T-helper 2 cell treated with Interferon-gamma antibody and Interleukin-4, amounts not matched to agents 5 μg/mL and 100 μg/mL, for 36 hours (primary cell): ENCODE measurements around the gene SCML2.

Experiments used
- DNase-seq: peaks from one replicate; pipeline ENCODE4 v3.0.0; 2021; ENCODE audit warnings: low spot score
- H3K27ac Mint-ChIP-seq: one replicate; pipeline ENCODE4 v1.8.0; 2021; ENCODE audit warnings: mild to moderate bottlenecking, mixed read lengths
- H3K27me3 Mint-ChIP-seq: one replicate; pipeline ENCODE4 v1.8.0; 2021; ENCODE audit warnings: low read depth, mixed read lengths
- H3K36me3 Mint-ChIP-seq: one replicate; pipeline ENCODE4 v1.8.0; 2021; ENCODE audit warnings: low read depth, mixed read lengths
- H3K4me1 Mint-ChIP-seq: one replicate; pipeline ENCODE4 v1.8.0; 2021; ENCODE audit warnings: low read depth, mixed read lengths
- H3K4me3 Mint-ChIP-seq: one replicate; pipeline ENCODE4 v1.8.0; 2022; ENCODE audit warnings: mild to moderate bottlenecking, moderate library complexity, mixed read lengths
- H3K9me3 Mint-ChIP-seq: one replicate; pipeline ENCODE4 v1.8.0; 2021; ENCODE audit warnings: mixed read lengths

The SCML2 gene

DNA sequence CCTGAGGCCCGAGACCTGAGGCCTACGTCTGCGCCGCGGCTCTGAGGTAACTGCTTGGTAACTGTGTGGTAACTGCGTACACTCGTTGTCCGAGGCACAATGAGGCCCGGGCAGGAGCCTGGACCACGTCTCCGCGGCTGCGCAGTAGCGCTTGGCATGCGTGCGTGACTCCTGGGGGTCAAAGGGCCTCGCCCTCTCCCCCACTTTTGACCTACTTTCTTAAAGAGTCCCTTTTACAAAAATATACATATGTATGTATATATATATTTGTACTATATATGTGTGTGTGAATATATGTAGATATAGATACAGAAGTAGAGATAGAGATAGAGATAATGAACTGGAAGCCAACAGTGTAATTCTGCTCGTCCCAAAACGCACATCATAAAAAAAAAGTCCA is 133.7 kb downstream of the SCML2 start, which contains the start of gene BEND2:
Gene BEND2 (minus strand): TSS at position 101 of the 400 bp plus-strand sequence. CDS start 136 bp downstream, outside the sequence.
- Mint-ChIP-seq H3K4me3 (no peak within 1 kb of the TSS), H3K36me3 (no peaks in the 10 kb centered on the region), H3K9me3 (no peaks in the 10 kb centered on the region), H3K4me1 (no peaks in the 10 kb centered on the region), H3K27me3 (no peaks in the 10 kb centered on the region), H3K27ac (no peak within 1 kb of the TSS)
- no peak for DNase-seq

DNA sequence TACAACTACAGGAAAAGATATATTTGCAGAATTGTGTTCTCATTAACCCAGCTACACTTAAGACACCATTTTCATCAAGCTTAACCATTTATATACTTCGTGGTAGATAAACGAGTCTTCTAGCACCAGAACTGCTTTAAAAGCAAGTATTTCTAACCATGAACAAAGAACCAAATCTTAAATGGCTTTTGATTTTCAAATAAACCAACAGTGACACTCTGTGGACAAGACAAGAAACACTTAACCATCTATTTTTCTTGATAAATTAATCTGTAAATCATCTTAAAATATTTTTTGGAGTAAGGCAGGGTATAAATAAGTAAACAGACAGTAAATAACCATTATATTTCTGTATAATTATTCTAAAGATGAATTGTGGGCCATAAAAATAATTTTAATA is 144.0 kb downstream of the SCML2 start:
- no peak for DNase-seq
- H3K36me3 Mint-ChIP-seq, result no peaks in the 10 kb centered on the region
- H3K27me3 Mint-ChIP-seq, result peaks cover 2% of the 10 kb centered on the region
- H3K4me3 Mint-ChIP-seq, result no peak overlapping the region
- H3K27ac Mint-ChIP-seq, result no peak overlapping the region
- no peaks in the 10 kb centered on the region for H3K9me3 Mint-ChIP-seq
- no peaks in the 10 kb centered on the region for H3K4me1 Mint-ChIP-seq

DNA sequence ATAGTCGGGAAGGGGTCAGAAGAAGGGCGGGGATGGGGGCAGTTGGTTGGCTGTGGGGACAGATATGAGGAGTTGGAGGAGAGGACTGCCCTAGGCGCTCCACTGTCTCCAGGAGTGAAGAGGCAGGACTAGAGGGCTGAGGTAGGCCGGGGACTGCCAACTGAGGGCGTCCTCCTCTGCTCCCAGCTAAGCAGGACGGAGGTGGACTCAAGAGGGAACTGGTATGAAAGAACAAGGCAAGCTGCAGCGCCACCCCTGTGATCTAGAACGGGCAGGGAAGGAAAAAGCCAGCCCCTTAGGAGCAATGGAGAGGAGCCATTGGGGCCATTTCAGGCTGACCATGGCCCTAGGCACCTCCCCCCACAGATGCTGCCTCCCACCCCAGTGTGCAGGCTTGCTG is 147.8 kb downstream of the SCML2 start:
- Mint-ChIP-seq H3K27me3 (no peaks in the 10 kb centered on the region), H3K36me3 (no peaks in the 10 kb centered on the region), H3K9me3 (no peaks in the 10 kb centered on the region), H3K27ac (no peak overlapping the region), H3K4me3 (no peak overlapping the region), H3K4me1 (no peaks in the 10 kb centered on the region)
- no peak for DNase-seq

DNA sequence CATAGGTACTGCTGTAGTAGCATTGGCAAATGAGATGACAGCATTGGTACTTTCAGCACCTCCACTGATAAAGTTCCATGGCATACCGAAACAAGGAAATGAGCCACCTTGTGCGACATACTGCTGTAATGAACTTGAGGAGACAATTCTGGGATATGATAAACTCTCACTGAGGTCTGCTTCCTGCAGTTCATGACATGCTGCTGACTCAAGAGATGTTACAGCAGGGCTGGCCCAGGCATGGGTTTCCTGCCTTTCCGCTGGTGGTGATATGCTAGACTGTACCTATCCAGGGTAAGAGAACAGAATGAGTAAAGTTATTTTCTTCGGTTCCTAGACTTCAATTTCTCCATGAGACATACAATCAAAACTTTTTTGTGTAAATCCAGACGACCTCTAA is 150.9 kb downstream of the SCML2 start:
- no peaks in the 10 kb centered on the region for H3K36me3 Mint-ChIP-seq
- H3K4me3 Mint-ChIP-seq, result no peak overlapping the region
- DNase-seq, result no peak
- H3K4me1 Mint-ChIP-seq, result no peaks in the 10 kb centered on the region
- no peak overlapping the region for H3K27ac Mint-ChIP-seq
- no peaks in the 10 kb centered on the region for H3K9me3 Mint-ChIP-seq
- H3K27me3 Mint-ChIP-seq, result no peaks in the 10 kb centered on the region

GRCh38 chrX:18194688-18195087 is 159.8 kb downstream of the SCML2 start:
- H3K4me3 Mint-ChIP-seq, result no peak overlapping the region
- H3K27me3 Mint-ChIP-seq, result peaks cover 3% of the 10 kb centered on the region
- no peaks in the 10 kb centered on the region for H3K4me1 Mint-ChIP-seq
- H3K27ac Mint-ChIP-seq, result no peak overlapping the region
- DNase-seq, result no peak
- no peaks in the 10 kb centered on the region for H3K36me3 Mint-ChIP-seq
- H3K9me3 Mint-ChIP-seq, result no peaks in the 10 kb centered on the region
